Measurements from ENCODE around the gene CYTH2. TPM values are rescaled to one million over a fixed set of nuclear protein-coding genes. Genes with fewer than 3 reads are reported as not detected.

CYTH2 gene
- total and polyA plus RNA-seq, 2 of the 8 experiments (the other 6 are each of a cell fraction or from before 2014, with no cell fraction given), result 43.7 to 71.4 TPM

GRCh38 chr19:48452289-48453190, 16.6 kb upstream of the CYTH2 start:
- no peak overlapping the region for H2AK5ac ChIP-seq (ENCODE audit: low read depth, low read length)
- H3K18ac ChIP-seq (ENCODE audit: extremely low read depth, low read length), result no peak overlapping the region
- H2BK12ac ChIP-seq (ENCODE audit: low read depth, low read length), result no peak overlapping the region
- H2BK120ac ChIP-seq (replicated peaks; ENCODE audit: low read depth, low read length), result no peak overlapping the region
- no peak overlapping the region for H4K5ac ChIP-seq (ENCODE audit: insufficient read length, low read depth, low read length)
- H3K4ac ChIP-seq (replicated peaks; ENCODE audit: insufficient read length, low read depth, low read length), result no peak overlapping the region
- peaks cover 6% of the 10 kb centered on the region for H3K79me1 ChIP-seq (ENCODE audit: low read depth, low read length)
- DNase-seq (ENCODE audit: low read depth in 1 of 2, low spot score in 2 of 2) (no peak), FAIRE-seq (no peak)
- H4K20me1 ChIP-seq (replicated peaks in 1 of 2; ENCODE audit: control insufficient read depth in 1 of 2, insufficient read depth in 2 of 2, low read length in 2 of 2), result peaks cover 2 to 29% of the 10 kb centered on the region in 2 experiments
- no peak overlapping the region for H3K9ac ChIP-seq (replicated peaks in 1 of 4; ENCODE audit: extremely low read depth in 1 of 4, low read depth in 3 of 4, low read length in 3 of 4)
- H4K8ac ChIP-seq (ENCODE audit: extremely low read depth, insufficient read depth, low read length), result no peak overlapping the region
- H3K9me3 ChIP-seq (ENCODE audit: insufficient read depth in 2 of 2, low read depth in 1 of 2, low read length in 1 of 2), result no peaks in the 10 kb centered on the region
- no peak overlapping the region for H3K14ac ChIP-seq (ENCODE audit: insufficient read length)
- H3K56ac ChIP-seq (replicated peaks; ENCODE audit: insufficient read length, low read depth, low read length), result no peak overlapping the region
- ChIA-PET CTCF (ENCODE audit: partially characterized antibody) (interaction anchor here (2.2 kb wide), 1 partner anchor 62 kb away, joined by 6 read pairs; the partner anchor contains the start of gene KDELR1), POLR2A (ENCODE audit: partially characterized antibody) (interaction anchor here (0.5 to 3.7 kb wide), 10 partner anchors 10 to 305 kb away, joined by 3 to 17 read pairs (median 5); no protein-coding TSS in a partner anchor)
- no peak overlapping the region for H3K4me2 ChIP-seq (ENCODE audit: insufficient read depth in 1 of 2, low read depth in 2 of 2, low read length in 2 of 2)
- no peak overlapping the region for H4K91ac ChIP-seq (replicated peaks; ENCODE audit: insufficient read length, low read length)
- 93% methylated on average over 30 of the region's 33 CpGs; no CpG with 5 or more reads in 1 of the 2 experiments for WGBS, 2 experiments (ENCODE audit: extremely low coverage in 1 of 2, insufficient coverage in 1 of 2, insufficient read length in 1 of 2, insufficient replicate concordance in 2 of 2, low coverage in 1 of 2, low lambda C conversion rate in 2 of 2, missing lambda C conversion rate in 1 of 2)
- H2AFZ ChIP-seq (ENCODE audit: low read length), result no peak overlapping the region
- no peak overlapping the region for H3K4me3 ChIP-seq (ENCODE audit: extremely low read depth in 1 of 4, insufficient read depth in 2 of 4, low read depth in 3 of 4, low read length in 4 of 4)
- no peak overlapping the region for H3K27ac ChIP-seq (ENCODE audit: low read depth, low read length)
- no peaks in the 10 kb centered on the region for H3K79me2 ChIP-seq (ENCODE audit: control insufficient read depth in 1 of 2, insufficient read depth in 2 of 2, low read length in 2 of 2)
- peaks cover 26 to 70% (median 52%) of the 10 kb centered on the region in 4 experiments for H3K36me3 ChIP-seq (ENCODE audit: control insufficient read depth in 2 of 4, insufficient read depth in 4 of 4, low read length in 3 of 4)
- H2BK5ac ChIP-seq (ENCODE audit: low read depth, low read length), result no peak overlapping the region
- H2BK20ac ChIP-seq (ENCODE audit: low read length), result no peak overlapping the region
- no peak overlapping the region for H3K23ac ChIP-seq (ENCODE audit: insufficient read length)
- H3K27me3 ChIP-seq (replicated peaks in 1 of 4; ENCODE audit: control insufficient read depth in 3 of 4, extremely low read depth in 1 of 4, insufficient read depth in 3 of 4, low read length in 3 of 4), result no peaks in the 10 kb centered on the region
- no peak overlapping the region for H2BK15ac ChIP-seq (ENCODE audit: low read length)
- no peaks in the 10 kb centered on the region for H3K23me2 ChIP-seq (ENCODE audit: low read depth, low read length)
- no peaks in the 10 kb centered on the region for H3K4me1 ChIP-seq (replicated peaks in 1 of 4; ENCODE audit: control insufficient read depth in 3 of 4, insufficient read depth in 4 of 4, low read length in 3 of 4)
- TF ChIP-seq KDM1A (IDR thresholded peaks at IDR 0.05; ENCODE audit: borderline replicate concordance, low read length) (no peak), SUZ12 (IDR thresholded peaks at IDR 0.05; ENCODE audit: low read length) (no peak), SP1 (IDR thresholded peaks at IDR 0.05; ENCODE audit: low read depth, low read length) (no peak), SP2 (IDR thresholded peaks at IDR 0.05; ENCODE audit: low read length) (no peak), YY1 (IDR thresholded peaks at IDR 0.05; ENCODE audit: low read depth, low read length) (no peak), SP4 (IDR thresholded peaks at IDR 0.05; ENCODE audit: low read length) (no peak), TCF12 (IDR thresholded peaks at IDR 0.05; ENCODE audit: low read depth, low read length) (no peak), NANOG (IDR thresholded peaks at IDR 0.05; ENCODE audit: insufficient read depth, low read depth, low read length, poor library complexity, severe bottlenecking) (no peak), CHD2 (IDR thresholded peaks at IDR 0.05; ENCODE audit: low read length) (no peak)
- TF ChIP-seq, protein P1, sequence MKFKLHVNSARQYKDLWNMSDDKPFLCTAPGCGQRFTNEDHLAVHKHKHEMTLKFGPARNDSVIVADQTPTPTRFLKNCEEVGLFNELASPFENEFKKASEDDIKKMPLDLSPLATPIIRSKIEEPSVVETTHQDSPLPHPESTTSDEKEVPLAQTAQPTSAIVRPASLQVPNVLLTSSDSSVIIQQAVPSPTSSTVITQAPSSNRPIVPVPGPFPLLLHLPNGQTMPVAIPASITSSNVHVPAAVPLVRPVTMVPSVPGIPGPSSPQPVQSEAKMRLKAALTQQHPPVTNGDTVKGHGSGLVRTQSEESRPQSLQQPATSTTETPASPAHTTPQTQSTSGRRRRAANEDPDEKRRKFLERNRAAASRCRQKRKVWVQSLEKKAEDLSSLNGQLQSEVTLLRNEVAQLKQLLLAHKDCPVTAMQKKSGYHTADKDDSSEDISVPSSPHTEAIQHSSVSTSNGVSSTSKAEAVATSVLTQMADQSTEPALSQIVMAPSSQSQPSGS (IDR thresholded peaks at IDR 0.05; ENCODE audit: low read length), result no peak
